Stimulated activated CD4-positive, alpha-beta T cell treated with anti-CD3 and anti-CD28 coated beads, TNF-alpha, amount 100 ng/mL, for 4 hours (primary cell): ENCODE measurements around the gene CLVS2.

Experiments used
- DNase-seq, 3 experiments: peaks; one replicate each; pipeline ENCODE4 v3.0.0-alpha.2; 2020; ENCODE audit warnings: low read depth in 3 of 3

The CLVS2 gene

DNA sequence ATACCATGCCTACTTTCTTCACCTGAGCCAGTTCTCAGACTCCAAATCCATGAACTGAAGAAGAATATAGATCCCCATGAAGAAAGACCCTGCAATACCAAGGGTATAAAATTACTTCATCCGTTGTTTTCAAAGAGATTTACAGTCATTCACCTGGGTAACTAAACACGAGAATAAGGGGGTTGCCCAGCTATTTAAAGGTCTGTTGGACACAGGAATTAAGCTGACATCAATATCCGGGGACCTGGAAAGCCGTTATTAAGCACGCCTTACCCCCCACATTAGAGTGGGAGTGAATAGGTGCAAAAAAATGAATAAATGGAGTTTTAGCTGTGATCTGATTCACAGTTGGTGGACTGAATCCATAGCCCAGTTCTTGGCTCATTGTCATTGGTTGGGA, 28.9 kb downstream of the CLVS2 start:
- no peak for DNase-seq

DNA sequence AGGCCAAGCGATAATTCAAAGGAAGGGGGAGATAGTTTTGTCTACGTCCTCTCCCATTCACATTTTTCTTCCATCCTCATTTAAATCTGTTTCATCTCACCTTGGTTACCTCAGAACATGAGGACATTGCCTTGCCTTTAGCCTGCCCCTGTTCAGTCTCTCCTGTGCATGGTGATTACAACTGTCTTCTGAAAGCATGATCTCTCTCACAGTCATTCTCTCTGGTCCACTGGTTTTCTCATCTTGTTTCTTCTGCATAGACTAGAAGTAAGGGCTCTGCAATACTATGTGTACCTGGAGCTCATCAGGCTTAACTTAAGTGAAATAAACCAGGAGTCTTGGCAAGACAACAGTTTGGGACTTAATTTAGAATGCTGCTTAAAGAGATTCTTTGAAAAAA, 31.4 kb downstream of the CLVS2 start:
- DNase-seq, result no peak

DNA sequence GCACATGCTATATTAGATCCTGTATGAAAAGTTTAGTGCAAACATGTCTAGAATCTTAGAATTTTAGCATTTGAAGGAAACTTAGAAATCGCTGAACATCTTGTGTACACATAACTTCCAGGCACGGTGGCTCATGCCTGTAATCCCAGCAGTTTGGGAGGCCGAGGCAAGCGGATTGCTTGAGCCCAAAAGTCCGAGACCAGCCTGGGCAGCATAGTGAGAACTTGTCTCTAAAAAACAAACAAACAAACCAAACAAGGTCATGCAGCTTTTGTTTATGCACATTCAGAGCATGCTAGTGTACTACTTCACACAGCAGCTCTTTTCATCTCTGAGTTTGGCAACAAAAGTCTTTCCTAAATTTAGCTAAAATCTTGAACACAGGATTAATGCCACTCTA, 32.2 kb downstream of the CLVS2 start:
- no peak for DNase-seq

- DNase-seq, result no peak
These were observed 34.2 kb downstream of the CLVS2 start for GRCh38 chr6:123030282-123030681.

DNA sequence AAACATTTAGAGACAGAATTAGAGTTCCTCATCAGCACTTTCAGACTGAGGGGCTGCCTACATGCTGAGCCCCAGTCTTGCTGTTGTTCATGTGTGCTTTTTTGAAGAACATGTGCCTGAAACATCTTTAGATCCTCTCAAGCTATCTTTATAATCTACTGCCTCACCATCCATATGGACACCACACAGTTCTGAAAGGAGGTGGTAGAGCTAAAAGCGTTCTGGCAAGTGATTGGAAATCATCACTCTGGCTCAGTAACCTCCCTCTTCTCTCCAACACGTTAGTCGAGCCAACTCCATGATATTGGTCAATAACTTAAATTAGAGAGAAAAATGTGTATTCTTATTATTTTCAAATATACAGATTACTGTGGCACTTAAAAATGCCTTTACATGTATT, 40.6 kb downstream of the CLVS2 start:
- DNase-seq, result no peak

DNA sequence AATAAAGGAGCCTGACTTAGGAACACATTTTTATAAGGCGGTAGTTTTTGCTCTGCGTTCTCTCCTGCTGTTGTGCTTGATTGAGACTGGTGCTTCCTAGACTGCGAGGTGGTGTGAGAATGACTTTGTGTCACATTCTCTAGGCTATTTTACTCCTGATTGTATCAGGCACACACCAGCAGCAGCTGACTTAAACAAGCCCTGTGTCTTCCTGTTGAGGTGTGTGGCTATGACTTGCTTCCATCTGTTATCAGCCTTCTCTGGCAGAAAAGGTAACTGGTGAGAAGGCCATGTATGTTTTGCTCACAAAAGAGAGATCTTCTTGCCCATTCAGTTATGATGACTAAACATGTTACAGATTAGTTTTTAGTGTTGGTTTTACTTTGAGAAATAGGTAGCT, 43.4 kb downstream of the CLVS2 start:
- DNase-seq, result no peak

GRCh38 chr6:123042401-123042800, 46.4 kb downstream of the CLVS2 start:
- DNase-seq, result no peak

- DNase-seq, result no peak
These were observed 48.4 kb downstream of the CLVS2 start for GRCh38 chr6:123044341-123044860.

DNA sequence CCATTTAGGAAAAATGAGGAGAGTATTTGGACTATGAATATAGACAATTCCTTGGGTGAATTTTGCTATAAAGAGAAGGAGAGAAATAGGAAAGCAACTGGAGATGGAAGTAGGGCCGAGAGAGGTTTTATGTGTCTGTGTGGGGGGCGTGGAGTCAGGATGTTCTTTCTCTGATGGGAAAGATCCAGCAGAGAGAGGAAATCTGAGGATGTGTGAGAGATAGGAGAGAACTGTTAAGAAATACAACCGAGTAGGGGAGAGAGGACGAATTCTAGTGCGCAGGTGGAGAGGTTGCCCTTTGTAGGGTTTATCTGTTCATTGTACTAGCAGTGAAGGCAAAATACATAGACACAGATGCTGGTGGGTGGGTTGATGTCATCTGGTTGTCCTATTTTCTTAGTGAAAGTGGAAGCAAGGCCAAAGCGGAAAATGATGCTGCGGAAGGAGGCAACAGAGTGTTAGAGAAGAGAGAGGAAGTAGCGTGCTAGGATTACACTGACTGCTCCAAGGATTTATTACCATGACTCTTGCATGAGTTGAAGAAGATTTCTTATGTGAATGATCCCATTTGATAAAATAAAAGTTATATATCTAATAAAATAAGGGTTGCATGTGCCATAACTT, 57.7 kb downstream of the CLVS2 start:
- no peak for DNase-seq

- no peak for DNase-seq
These were observed 59.2 kb downstream of the CLVS2 start for GRCh38 chr6:123055256-123055655.

DNA sequence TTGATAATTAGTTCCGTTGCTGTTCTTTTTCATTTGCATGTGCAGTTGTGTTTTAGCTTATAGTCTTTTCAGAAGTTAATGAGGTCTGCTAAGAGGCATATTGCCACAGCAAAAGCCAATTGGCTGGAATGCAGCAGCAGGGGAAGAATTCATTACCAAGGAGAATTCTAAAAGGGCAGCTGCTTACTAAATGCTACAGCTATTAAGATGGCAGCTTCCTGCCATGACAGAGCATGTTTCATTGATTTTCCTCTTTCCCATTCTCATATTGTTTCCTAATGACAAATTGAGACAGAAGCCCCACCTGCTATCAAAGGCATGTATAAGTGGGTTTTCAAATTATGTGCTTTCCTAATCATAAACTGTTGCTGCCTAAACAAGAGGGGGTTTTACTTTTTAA, 66.6 kb downstream of the CLVS2 start:
- DNase-seq, result no peak

DNA sequence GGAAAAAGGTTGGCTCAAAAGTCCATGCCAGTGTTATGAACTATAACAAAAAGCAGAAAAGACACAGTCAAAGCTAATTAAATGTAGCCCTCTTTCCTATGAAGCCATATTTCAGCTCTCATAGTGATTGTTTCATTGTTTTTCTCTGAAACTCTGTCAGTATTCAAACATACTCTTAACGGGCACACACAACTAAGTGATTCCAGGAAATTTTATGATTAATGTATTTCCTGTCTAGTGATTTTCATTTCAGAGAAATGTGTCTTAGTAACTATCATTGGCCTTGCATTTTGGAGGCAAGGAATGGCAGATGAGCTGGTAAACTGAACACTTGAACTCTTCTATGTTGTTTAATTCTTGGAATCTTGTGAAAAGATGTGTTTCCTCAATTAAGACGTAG, 68.0 kb downstream of the CLVS2 start:
- no peak for DNase-seq

DNA sequence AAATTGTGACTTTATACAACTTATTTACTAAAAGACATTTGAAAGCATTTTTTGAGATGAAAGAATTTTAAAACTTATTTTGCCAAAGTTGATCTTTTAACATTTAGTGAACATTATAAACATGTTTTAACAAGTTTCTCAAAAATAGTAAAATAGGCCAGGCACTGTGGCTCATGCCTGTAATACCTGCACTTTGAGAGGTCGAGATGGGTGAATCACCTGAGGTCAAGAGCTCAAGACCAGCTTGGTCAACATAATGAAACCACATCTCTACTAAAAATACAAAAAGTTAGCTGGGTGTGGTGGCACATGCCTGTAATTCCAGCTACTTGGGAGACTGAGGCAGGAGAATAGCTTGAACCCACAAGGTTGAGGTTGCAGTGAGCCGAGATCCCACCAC, 78.6 kb downstream of the CLVS2 start:
- DNase-seq, result no peak

DNA sequence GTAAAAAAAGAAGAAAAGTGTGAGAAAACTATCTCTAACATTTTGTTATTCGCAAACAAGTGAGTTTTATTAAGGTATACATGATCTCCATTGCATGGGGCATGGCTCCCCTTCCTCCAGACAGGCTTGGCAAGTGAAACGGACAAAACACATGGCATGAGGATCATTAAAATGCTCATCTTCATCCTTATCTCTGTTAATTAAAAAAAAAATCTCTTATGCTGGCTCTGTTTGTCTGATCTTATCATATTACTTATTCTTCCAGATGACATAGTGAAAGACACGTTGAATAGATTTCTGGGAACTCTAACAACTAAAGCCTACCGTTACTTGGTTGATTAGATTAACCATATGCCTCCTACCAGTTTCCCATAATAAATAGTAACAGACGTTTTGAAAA, 89.4 kb downstream of the CLVS2 start:
- DNase-seq, result no peak

DNA sequence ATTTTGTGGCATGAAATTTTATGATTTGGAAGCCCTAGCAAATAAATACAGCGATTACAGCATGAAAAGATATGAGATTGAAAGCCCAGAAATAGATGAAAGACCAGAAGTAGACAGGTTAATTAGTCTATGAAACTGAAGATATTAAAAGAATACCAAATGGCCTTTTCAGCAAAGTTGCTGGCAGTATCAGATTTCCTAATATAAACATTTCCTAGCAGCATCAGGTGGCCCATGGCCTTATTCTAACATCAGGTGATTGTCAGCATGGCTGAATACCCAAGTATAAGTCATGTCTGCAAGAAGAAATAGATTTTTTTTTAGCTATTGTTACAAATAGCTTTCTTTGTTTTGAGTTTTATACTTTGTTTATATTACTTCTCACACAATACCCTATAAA, 93.2 kb downstream of the CLVS2 start:
- DNase-seq, result no peak

GRCh38 chr6:123091091-123091895, 95.3 kb downstream of the CLVS2 start:
- no peak for DNase-seq

DNA sequence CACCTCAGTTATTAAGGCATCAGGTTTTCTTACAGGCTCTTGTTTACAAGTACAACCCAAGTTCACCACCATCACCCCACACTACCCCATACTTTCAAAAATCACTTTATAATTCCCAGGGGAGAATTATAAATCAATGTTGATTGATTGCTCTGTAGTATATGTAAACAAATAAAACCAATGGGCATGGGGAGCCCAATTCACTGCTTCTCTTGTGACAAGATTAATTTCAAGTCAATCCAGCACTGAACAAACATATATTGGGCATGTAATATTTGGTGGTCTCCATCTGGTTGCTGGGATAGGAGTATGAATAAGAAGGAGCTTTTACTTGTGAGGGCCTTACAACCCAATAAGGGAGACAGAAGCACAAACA, 95.8 kb downstream of the CLVS2 start:
- DNase-seq, result no peak

DNA sequence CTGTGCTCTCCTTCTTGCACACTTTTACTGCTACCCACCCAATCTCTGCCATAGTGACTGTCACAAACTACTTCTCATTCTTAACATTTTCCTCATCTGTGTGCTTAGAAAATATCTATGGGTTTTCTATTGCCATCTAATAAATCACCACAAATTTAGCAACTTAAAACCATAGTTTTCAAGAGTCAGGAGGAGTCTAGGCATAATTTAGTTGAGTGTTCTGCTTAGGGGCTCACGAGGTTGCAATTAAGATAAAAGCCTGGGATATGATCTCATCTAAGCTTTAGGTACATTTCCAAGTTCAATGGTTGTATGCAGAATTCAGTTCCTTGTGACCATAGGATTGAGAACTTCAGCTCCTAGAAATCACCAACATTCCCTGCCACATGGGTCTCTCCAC, 98.8 kb downstream of the CLVS2 start:
- DNase-seq, result no peak

DNA sequence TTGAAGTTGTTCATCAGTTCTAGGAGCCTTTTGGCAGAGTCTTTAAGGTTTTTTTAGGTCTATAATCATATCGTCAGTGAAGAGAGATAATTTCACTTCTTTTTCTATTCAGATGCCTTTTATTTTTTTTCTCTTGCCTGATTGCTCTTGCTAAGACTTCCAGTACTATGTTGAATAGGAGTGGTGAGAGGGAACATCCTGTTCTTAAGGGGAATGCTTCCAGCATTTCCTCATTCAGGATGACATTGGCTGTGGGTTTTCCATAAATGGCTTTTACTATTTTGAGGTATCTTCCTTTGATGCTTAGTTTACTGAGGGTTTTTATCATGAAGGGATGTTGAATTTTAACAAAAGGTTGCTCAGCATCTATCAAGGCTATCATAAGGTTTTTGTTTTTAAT, 109.5 kb downstream of the CLVS2 start:
- no peak for DNase-seq

DNA sequence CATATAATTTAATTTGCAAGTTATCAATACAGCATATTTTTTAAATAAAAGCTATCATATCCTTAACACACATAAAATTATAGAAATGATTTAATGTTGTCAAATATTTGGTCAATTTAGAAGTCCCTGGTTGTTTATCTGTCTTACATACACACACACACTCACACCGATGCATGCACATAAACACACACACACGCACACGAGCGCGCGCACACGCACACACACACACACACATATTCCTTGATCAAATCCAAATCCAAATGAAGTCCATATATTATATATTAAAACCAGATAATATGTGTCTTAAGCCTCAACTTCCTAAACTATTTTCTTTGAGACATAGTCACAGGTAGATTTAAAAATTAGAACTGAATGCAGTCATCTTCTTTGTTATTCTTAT, 120.3 kb downstream of the CLVS2 start:
- DNase-seq, result no peak

DNA sequence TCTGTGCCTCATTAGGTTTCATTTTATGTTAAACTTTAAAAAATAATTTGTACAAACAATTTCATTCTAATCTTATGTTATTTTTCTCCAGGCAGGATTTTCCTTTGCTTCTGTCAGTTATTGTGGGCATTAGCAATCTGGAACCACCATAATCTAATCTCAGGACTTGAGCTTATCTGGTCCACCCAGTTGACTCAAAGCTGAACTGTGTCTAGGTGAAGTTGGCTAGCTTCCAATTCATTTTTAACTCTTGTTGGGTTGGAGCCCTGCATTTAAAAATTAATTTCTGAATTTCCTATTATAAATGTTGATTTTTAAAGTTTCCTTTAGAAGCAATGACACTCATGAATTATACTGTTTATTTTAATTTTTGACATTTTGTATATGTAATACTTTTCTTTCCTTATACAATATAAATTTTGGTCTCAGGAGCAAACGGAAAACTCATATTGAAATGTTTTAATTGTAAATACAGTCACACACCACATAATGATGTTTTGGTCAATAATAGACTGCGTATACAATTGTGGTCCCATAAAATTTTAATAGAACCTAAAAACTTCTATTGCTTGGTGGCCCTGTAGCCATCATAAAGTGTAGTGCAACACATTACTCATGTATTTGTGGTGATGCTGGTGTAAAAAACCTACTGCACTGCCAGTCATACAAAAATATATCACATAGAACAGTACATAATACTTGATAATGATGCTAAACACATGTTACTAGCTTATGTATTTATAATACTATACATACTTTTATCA, 121.3 kb downstream of the CLVS2 start:
- no peak for DNase-seq

GRCh38 chr6:123118811-123119210, 122.8 kb downstream of the CLVS2 start:
- no peak for DNase-seq
